ENCODE measurements around the gene TAS1R2. TPM values are rescaled to one million over a fixed set of nuclear protein-coding genes. Genes with fewer than 3 reads are reported as not detected.
A peak's percentile ranks its signal among the peaks of the same experiment; 100 is the strongest.

TAS1R2 gene
- total RNA-seq, 1 donor from 2014 or later, result not detected

- DNase-seq, result no peak
These were observed 40.3 kb downstream of the TAS1R2 start for GRCh38 chr1:18819203-18819602.

GRCh38 chr1:18817795-18818435 is 41.5 kb downstream of the TAS1R2 start:
- no peak for DNase-seq

- no peak for DNase-seq
These were observed 42.1 kb downstream of the TAS1R2 start for GRCh38 chr1:18817316-18817715.

GRCh38 chr1:18816808-18817207 is 42.7 kb downstream of the TAS1R2 start:
- no peak for DNase-seq

- DNase-seq, result no peak
These were observed 44.5 kb downstream of the TAS1R2 start for GRCh38 chr1:18814874-18815531.

GRCh38 chr1:18814425-18814824 is 45.0 kb downstream of the TAS1R2 start:
- peak; percentile 27 for DNase-seq

GRCh38 chr1:18812453-18812939 is 47.0 kb downstream of the TAS1R2 start:
- no peak for DNase-seq

GRCh38 chr1:18811733-18812452 is 47.6 kb downstream of the TAS1R2 start:
- no peak for DNase-seq

- DNase-seq, result no peak
These were observed 49.2 kb downstream of the TAS1R2 start for GRCh38 chr1:18809953-18810899.

GRCh38 chr1:18808550-18808949 is 50.9 kb downstream of the TAS1R2 start:
- no peak for DNase-seq

- no peak for DNase-seq
These were observed 52.0 kb downstream of the TAS1R2 start for GRCh38 chr1:18807334-18808063.

- no peak for DNase-seq
These were observed 53.3 kb downstream of the TAS1R2 start for GRCh38 chr1:18805925-18806849.

GRCh38 chr1:18805150-18805879 is 54.1 kb downstream of the TAS1R2 start:
- DNase-seq, result no peak

- no peak for DNase-seq
These were observed 55.6 kb downstream of the TAS1R2 start for GRCh38 chr1:18803851-18804250.

- DNase-seq, result no peak
These were observed 56.2 kb downstream of the TAS1R2 start for GRCh38 chr1:18803151-18803791.

- no peak for DNase-seq
These were observed 57.2 kb downstream of the TAS1R2 start for GRCh38 chr1:18802231-18802630.

- no peak for DNase-seq
These were observed 59.2 kb downstream of the TAS1R2 start for GRCh38 chr1:18800258-18800657.

GRCh38 chr1:18799454-18799853 is 60.0 kb downstream of the TAS1R2 start:
- DNase-seq, result no peak

- DNase-seq, result no peak
These were observed 60.5 kb downstream of the TAS1R2 start for GRCh38 chr1:18798946-18799345.
